Activated CD4-positive, alpha-beta T cell treated with anti-CD3 and anti-CD28 coated beads for 4 hours (primary cell): Measurements from ENCODE around the gene PLA2G6.
"Not testable (repeated sequence)": the region's sequence is repeated elsewhere in the genome, so short reads cannot be mapped to it uniquely, and the experiment has no call there.

Experiments used
- DNase-seq, 2 donors: peaks; one replicate each; pipeline ENCODE4 v3.0.0-alpha.2; 2020

PLA2G6 gene

GRCh38 chr22:38191055-38191454 is 9.4 kb upstream of the PLA2G6 start:
- DNase-seq = no peak

GRCh38 chr22:38190581-38190980 is 9.0 kb upstream of the PLA2G6 start:
- no peak for DNase-seq

GRCh38 chr22:38189104-38189503 is 7.5 kb upstream of the PLA2G6 start:
- no peak for DNase-seq

- DNase-seq = no peak
These were observed 6.0 kb upstream of the PLA2G6 start for GRCh38 chr22:38187413-38188212.

GRCh38 chr22:38186429-38186828 is 4.8 kb upstream of the PLA2G6 start:
- DNase-seq = no peak

- DNase-seq = no peak
These were observed 3.2 kb upstream of the PLA2G6 start for GRCh38 chr22:38184788-38185187.

GRCh38 chr22:38180841-38181452 is 683 bp downstream of the PLA2G6 start:
- DNase-seq = peak in 1 of 2 donors; percentile 19

GRCh38 chr22:38178605-38178937 is 3.1 kb downstream of the PLA2G6 start:
- not testable (repeated sequence) for DNase-seq

GRCh38 chr22:38177926-38178604 is 3.6 kb downstream of the PLA2G6 start:
- DNase-seq = no peak

- not testable (repeated sequence) for DNase-seq
These were observed 4.1 kb downstream of the PLA2G6 start for GRCh38 chr22:38177571-38177925.

GRCh38 chr22:38177044-38177443 is 4.6 kb downstream of the PLA2G6 start:
- no peak for DNase-seq

GRCh38 chr22:38176170-38176741 is 5.4 kb downstream of the PLA2G6 start:
- DNase-seq = peak; percentile 23 to 33

- DNase-seq = no peak
These were observed 6.2 kb downstream of the PLA2G6 start for GRCh38 chr22:38175206-38176118.

GRCh38 chr22:38174626-38175025 is 7.0 kb downstream of the PLA2G6 start:
- DNase-seq = no peak

GRCh38 chr22:38173641-38173906 is 8.1 kb downstream of the PLA2G6 start:
- DNase-seq = no peak

- peak in 1 of 2 donors; percentile 19 for DNase-seq
These were observed 8.6 kb downstream of the PLA2G6 start for GRCh38 chr22:38172832-38173640.

GRCh38 chr22:38171927-38172831 is 9.5 kb downstream of the PLA2G6 start:
- no peak for DNase-seq

GRCh38 chr22:38170469-38170868 is 11.2 kb downstream of the PLA2G6 start:
- no peak for DNase-seq

- DNase-seq = no peak
These were observed 12.5 kb downstream of the PLA2G6 start for GRCh38 chr22:38169116-38169515.

GRCh38 chr22:38167988-38168407 is 13.6 kb downstream of the PLA2G6 start:
- no peak for DNase-seq
